IMR-90 (cell line): ENCODE results near the gene RPL12. TPM values are rescaled to one million over a fixed set of nuclear protein-coding genes. Genes with fewer than 3 reads are reported as not detected.

Experiments
- ATAC-seq: fragments of 200-7000 bp; cut with Tn5 transposase; 2 replicates; pipeline ENCODE4 v1.9.1; 2020; ENCODE audit warnings: low read depth, mild to moderate bottlenecking, moderate library complexity
- BruUV-seq: library from RNA; stranded (reverse); fragments of 400-500 nt; replicated peaks from 2 replicates; lab custom pipeline; 2021; lab: Mats Ljungman, UMichigan
- CTCF ChIA-PET: fragments of 300-600 bp; formaldehyde crosslinking; extraction: SDS; loops from one replicate; lab custom pipeline; 2021; ENCODE audit warnings: antibody characterized with exemption; lab: Yijun Ruan, JAX
- POLR2A ChIA-PET: fragments of 300-600 bp; sonication (Branson Sonifier 250); formaldehyde crosslinking; loops from one replicate; lab custom pipeline; 2022; ENCODE audit warnings: antibody characterized with exemption; ENCODE audit not compliant: unreplicated experiment; lab: Charles Lee
- DNase-seq: peaks from one replicate; pipeline ENCODE4 v3.0.0; 2013
- H2AFZ ChIP-seq: replicated peaks from 2 replicates; pipeline ENCODE3; 2013; ENCODE audit warnings: low read length, mild to moderate bottlenecking; ENCODE audit not compliant: poor library complexity
- H2AK5ac ChIP-seq: 2 replicates; pipeline ENCODE4 v1.6.1; 2013; ENCODE audit warnings: low read depth, low read length, inconsistent platforms
- H2AK9ac ChIP-seq: replicated peaks from 2 replicates; pipeline ENCODE3; 2013; ENCODE audit warnings: mild to moderate bottlenecking, low read depth, low read length, moderate library complexity; ENCODE audit not compliant: poor library complexity
- H2BK120ac ChIP-seq: 2 replicates; pipeline ENCODE4 v1.6.1; 2013; ENCODE audit warnings: low read depth, low read length, inconsistent platforms
- H2BK15ac ChIP-seq: 3 replicates; pipeline ENCODE4 v1.6.1; 2013; ENCODE audit warnings: low read depth, low read length, inconsistent platforms
- H2BK20ac ChIP-seq: 2 replicates; pipeline ENCODE4 v1.6.1; 2013; ENCODE audit warnings: low read depth, mild to moderate bottlenecking, inconsistent platforms, low read length, moderate library complexity
- H2BK5ac ChIP-seq: 2 replicates; pipeline ENCODE4 v1.6.1; 2013; ENCODE audit warnings: mild to moderate bottlenecking, low read depth, low read length, inconsistent platforms; ENCODE audit not compliant: poor library complexity, severe bottlenecking
- H3K14ac ChIP-seq: replicated peaks from 2 replicates; pipeline ENCODE4 v1.6.1; 2013; ENCODE audit warnings: low read depth, low read length, inconsistent platforms
- H3K18ac ChIP-seq: 2 replicates; pipeline ENCODE4 v1.6.1; 2013; ENCODE audit warnings: low read depth, low read length, control low read depth
- H3K23ac ChIP-seq: 2 replicates; pipeline ENCODE4 v1.6.1; 2013; ENCODE audit warnings: low read depth, low read length, inconsistent platforms
- H3K27ac ChIP-seq: 2 replicates; pipeline ENCODE4 v1.5.1; 2013; ENCODE audit warnings: mild to moderate bottlenecking, control low read depth, low read length; ENCODE audit not compliant: insufficient read depth
- H3K27me3 ChIP-seq: 2 replicates; pipeline ENCODE4 v1.6.1; 2013; ENCODE audit warnings: low read length; ENCODE audit not compliant: control insufficient read depth, insufficient read depth
- H3K36me3 ChIP-seq: 2 replicates; pipeline ENCODE4 v1.6.1; 2013; ENCODE audit warnings: low read length, mixed read lengths; ENCODE audit not compliant: control insufficient read depth, insufficient read depth
- H3K4ac ChIP-seq: 2 replicates; pipeline ENCODE4 v1.6.1; 2013; ENCODE audit warnings: low read depth, low read length, inconsistent platforms
- H3K4me1 ChIP-seq: 2 replicates; pipeline ENCODE4 v1.6.1; 2013; ENCODE audit warnings: low read length, mixed read lengths; ENCODE audit not compliant: control insufficient read depth, insufficient read depth
- H3K4me2 ChIP-seq: 2 replicates; pipeline ENCODE4 v1.6.1; 2013; ENCODE audit warnings: low read depth, mild to moderate bottlenecking, control low read depth, low read length, moderate library complexity
- H3K4me3 ChIP-seq: 2 replicates; pipeline ENCODE4 v1.5.1; 2013; ENCODE audit warnings: low read depth, mild to moderate bottlenecking, control low read depth, low read length, moderate library complexity; ENCODE audit not compliant: insufficient read depth
- H3K56ac ChIP-seq: 2 replicates; pipeline ENCODE4 v1.6.1; 2013; ENCODE audit warnings: low read length, inconsistent platforms; ENCODE audit not compliant: insufficient read depth; ENCODE audit errors: extremely low read depth
- H3K79me1 ChIP-seq, 2 experiments: 2 replicates each; pipeline ENCODE4 v1.6.1; 2013; ENCODE audit warnings: low read length in 2 of 2, inconsistent platforms in 1 of 2, low read depth in 1 of 2
- H3K9ac ChIP-seq: 2 replicates; pipeline ENCODE4 v1.6.1; 2013; ENCODE audit warnings: low read depth, low read length, control low read depth
- H3K9me1 ChIP-seq: 2 replicates; pipeline ENCODE4 v1.6.1; 2013; ENCODE audit warnings: low read length, inconsistent platforms; ENCODE audit not compliant: insufficient read depth
- H3K9me3 ChIP-seq: 2 replicates; pipeline ENCODE4 v1.6.1; 2013; ENCODE audit warnings: low read length; ENCODE audit not compliant: control insufficient read depth, insufficient read depth
- H4K20me1 ChIP-seq: 2 replicates; pipeline ENCODE4 v1.6.1; 2013; ENCODE audit warnings: low read length, inconsistent platforms; ENCODE audit not compliant: insufficient read depth
- H4K5ac ChIP-seq: 2 replicates; pipeline ENCODE4 v1.6.1; 2013; ENCODE audit warnings: mild to moderate bottlenecking, low read depth, low read length, control low read depth
- H4K8ac ChIP-seq, 2 experiments: 2 replicates each; pipeline ENCODE4 v1.6.1; 2013; ENCODE audit warnings: low read depth in 2 of 2, low read length in 2 of 2, control low read depth in 1 of 2, inconsistent platforms in 1 of 2
- H4K91ac ChIP-seq: 2 replicates; pipeline ENCODE4 v1.6.1; 2013; ENCODE audit warnings: low read depth, low read length, inconsistent platforms; ENCODE audit not compliant: insufficient read depth
- NFE2L2 ChIP-seq: fragments of 150-350 bp; IDR thresholded peaks from 2 replicates; pipeline ENCODE4 v1.6.1; 2016; ENCODE audit warnings: low read depth, mild to moderate bottlenecking, low read length
- POLR2A ChIP-seq: IDR thresholded peaks from 2 replicates; pipeline ENCODE4 v1.6.1; 2012; ENCODE audit warnings: mild to moderate bottlenecking, low read depth, low read length
- WGBS, 2 experiments: methylation state at CpG; one replicate each; pipeline versions ENCODE4 v1.1.5 to v1.1.7; 2013; ENCODE audit warnings: missing lambda C conversion rate in 2 of 2; ENCODE audit not compliant: insufficient read length in 1 of 2; ENCODE audit errors: extremely low coverage in 2 of 2; 5-methylcytosine and 5-hydroxymethylcytosine counted together
- dilution Hi-C: fragments of 300-500 bp; cut with HindIII; formaldehyde crosslinking; loops from one replicate; pipeline ENCODE4 v1.14.3; 2018; ENCODE audit warnings: low sequenced_read_pairs; ENCODE audit not compliant: unreplicated experiment
- in situ Hi-C: fragments of 300-500 bp; cut with MboI; formaldehyde crosslinking; loops from 3 replicates; pipeline ENCODE4 v1.14.3; 2019; ENCODE audit warnings: low sequenced_read_pairs, inconsistent platforms, mixed read lengths
- intact Hi-C: fragments of 100-400 bp; cut with micrococcal nuclease; formaldehyde crosslinking; loops from 2 replicates; pipeline ENCODE4 v1.10.0; 2022
- polyA plus RNA-seq, 3 experiments: library from polyadenylated mRNA; depleted of rRNA; stranded (reverse); fragments of >200 nt; gene quantifications; 2 replicates each; pipeline ENCODE4 v1.2.3, GENCODE V29; 2012; ENCODE audit warnings: low replicate concordance in 1 of 3
- total RNA-seq: library from RNA; depleted of rRNA; stranded (reverse); fragments of >200 nt; gene quantifications from 2 replicates; pipeline ENCODE4 v1.2.3, GENCODE V29; 2012

The RPL12 gene
- total and polyA plus RNA-seq, 2 of the 4 experiments (the other 2 are of a cell fraction) = 1,864 to 2,379 TPM

GRCh38 chr9:127444921-127445850, 6.0 kb downstream of the RPL12 start:
- no peak overlapping the region for H2AK5ac ChIP-seq
- H3K18ac ChIP-seq = no peak overlapping the region
- WGBS, 2 experiments = 80% methylated on average over 1 of the region's 15 CpGs; no CpG with 5 or more reads in 1 of the 2 experiments
- POLR2A ChIA-PET = interaction anchor here (1.0 kb wide), 1 partner anchor 11 kb away, joined by 3 read pairs; no protein-coding TSS in a partner anchor
- dilution Hi-C loops = no loop called here
- H3K79me1 ChIP-seq = peaks cover 8 to 69% of the 10 kb centered on the region in 2 experiments
- H2BK15ac ChIP-seq = no peak overlapping the region
- peaks cover 16% of the 10 kb centered on the region for H3K9me3 ChIP-seq
- BruUV-seq = TSS peak; percentile 43
- H4K8ac ChIP-seq = no peak overlapping the region
- no peak overlapping the region for H3K4me2 ChIP-seq
- peaks cover 10% of the 10 kb centered on the region for H3K4me1 ChIP-seq
- no peak overlapping the region for H3K9ac ChIP-seq
- 0 out of 2 replicates have a peak, but pooled peaks have one; percentile 13 for TF ChIP-seq POLR2A
- TF ChIP-seq NFE2L2 = no peak
- H3K14ac ChIP-seq = no peak overlapping the region
- H2BK5ac ChIP-seq = no peak overlapping the region
- intact Hi-C loops = no loop called here
- no peak overlapping the region for H3K27ac ChIP-seq
- no peak overlapping the region for H3K23ac ChIP-seq
- no peak overlapping the region for H4K91ac ChIP-seq
- H2AK9ac ChIP-seq = no peak overlapping the region
- H3K56ac ChIP-seq = no peak overlapping the region
- H4K5ac ChIP-seq = no peak overlapping the region
- H3K36me3 ChIP-seq = peaks cover 82% of the 10 kb centered on the region
- no peak overlapping the region for H2BK20ac ChIP-seq
- no peaks in the 10 kb centered on the region for H3K27me3 ChIP-seq
- no peak overlapping the region for H2BK120ac ChIP-seq
- no peak overlapping the region for H3K4ac ChIP-seq
- CTCF ChIA-PET = no interaction called here
- H3K9me1 ChIP-seq = peaks cover 16% of the 10 kb centered on the region
- H4K20me1 ChIP-seq = peaks cover 63% of the 10 kb centered on the region
- H2AFZ ChIP-seq = no peak overlapping the region
- ATAC-seq = no peak
- no peak overlapping the region for H3K4me3 ChIP-seq
- DNase-seq = peak; percentile 44
- in situ Hi-C loops = no loop called here
